ENCODE data around the gene FNDC3B.

DNA sequence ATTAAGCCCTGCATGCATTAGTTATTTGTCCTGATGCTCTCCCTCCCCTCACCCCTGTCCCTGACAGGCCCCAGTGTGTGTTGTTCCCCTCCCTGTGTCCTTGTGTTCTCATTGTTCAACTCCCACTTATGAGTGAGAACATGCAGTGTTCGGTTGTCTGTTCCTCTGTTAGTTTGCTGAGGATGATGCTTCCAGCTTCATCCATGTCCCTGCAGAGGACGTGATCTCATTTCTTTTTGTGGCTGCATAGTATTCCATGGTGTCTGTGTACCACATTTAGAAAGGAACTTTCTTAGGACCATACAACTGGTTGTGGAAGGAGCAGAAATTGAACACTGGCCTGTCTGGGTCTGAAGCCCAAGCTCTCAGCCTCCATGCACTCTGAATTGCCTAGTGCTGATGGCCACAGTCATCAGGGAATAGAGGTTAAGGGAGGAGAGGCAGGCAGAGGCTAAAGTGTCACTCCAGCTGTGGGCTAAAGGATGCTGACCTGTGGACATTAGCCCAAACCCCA is 138.5 kb downstream of the FNDC3B start:
- TF ChIP-seq, protein P1, sequence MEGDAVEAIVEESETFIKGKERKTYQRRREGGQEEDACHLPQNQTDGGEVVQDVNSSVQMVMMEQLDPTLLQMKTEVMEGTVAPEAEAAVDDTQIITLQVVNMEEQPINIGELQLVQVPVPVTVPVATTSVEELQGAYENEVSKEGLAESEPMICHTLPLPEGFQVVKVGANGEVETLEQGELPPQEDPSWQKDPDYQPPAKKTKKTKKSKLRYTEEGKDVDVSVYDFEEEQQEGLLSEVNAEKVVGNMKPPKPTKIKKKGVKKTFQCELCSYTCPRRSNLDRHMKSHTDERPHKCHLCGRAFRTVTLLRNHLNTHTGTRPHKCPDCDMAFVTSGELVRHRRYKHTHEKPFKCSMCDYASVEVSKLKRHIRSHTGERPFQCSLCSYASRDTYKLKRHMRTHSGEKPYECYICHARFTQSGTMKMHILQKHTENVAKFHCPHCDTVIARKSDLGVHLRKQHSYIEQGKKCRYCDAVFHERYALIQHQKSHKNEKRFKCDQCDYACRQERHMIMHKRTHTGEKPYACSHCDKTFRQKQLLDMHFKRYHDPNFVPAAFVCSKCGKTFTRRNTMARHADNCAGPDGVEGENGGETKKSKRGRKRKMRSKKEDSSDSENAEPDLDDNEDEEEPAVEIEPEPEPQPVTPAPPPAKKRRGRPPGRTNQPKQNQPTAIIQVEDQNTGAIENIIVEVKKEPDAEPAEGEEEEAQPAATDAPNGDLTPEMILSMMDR (IDR thresholded peaks at IDR 0.05 in 8 of 11, conservative IDR thresholded peaks at IDR 0.05 in 3 of 11) = no peak
- no peak for TF ChIP-seq POLR2A (IDR thresholded peaks at IDR 0.05)
- no peak for TF ChIP-seq POLR2AphosphoS5 (IDR thresholded peaks at IDR 0.05)
